ENCODE data around the gene ARHGAP26.

DNA sequence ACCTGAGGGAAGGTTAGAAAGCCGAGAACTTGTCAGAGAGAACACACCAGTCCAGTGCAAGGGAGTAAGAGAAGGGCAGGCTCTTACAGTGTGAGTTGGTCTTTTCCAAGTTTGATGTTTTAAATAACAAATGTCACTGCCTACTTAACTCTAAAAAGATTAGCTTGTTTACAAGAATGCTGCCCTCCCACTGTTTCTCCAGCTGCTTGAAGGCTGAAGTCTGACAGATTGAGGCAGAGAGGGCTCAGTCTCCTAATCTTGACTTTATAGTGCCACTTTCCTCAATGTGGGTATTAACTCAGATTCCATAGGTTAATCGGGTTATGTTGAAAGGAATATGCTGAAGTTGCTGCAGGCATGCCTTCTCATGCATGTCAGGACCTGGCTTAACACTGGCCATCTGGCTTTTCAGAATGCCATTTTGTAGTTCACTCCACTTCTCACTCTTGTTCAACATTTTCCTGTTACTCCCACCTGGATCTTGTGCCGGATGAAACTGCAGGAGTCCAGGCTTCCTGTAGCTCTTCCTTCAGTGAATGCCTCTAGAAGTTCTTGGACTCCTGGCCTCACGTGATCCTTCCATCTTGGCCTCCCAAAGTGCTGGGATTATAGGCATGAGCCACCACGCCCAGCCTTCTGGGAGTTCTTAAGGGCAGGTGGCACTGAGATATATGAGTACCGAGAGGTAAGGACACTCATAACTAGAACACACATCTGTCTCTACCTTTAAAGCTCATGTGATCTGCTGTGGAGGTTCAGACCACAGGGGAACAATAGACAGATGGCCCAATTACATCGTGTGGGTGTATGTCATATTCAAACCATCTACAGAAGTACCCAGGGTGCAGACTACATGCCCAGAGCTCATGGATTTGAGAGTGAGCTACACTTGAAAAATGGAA is 249.7 kb downstream of the ARHGAP26 start:
- TF ChIP-seq, protein P1, sequence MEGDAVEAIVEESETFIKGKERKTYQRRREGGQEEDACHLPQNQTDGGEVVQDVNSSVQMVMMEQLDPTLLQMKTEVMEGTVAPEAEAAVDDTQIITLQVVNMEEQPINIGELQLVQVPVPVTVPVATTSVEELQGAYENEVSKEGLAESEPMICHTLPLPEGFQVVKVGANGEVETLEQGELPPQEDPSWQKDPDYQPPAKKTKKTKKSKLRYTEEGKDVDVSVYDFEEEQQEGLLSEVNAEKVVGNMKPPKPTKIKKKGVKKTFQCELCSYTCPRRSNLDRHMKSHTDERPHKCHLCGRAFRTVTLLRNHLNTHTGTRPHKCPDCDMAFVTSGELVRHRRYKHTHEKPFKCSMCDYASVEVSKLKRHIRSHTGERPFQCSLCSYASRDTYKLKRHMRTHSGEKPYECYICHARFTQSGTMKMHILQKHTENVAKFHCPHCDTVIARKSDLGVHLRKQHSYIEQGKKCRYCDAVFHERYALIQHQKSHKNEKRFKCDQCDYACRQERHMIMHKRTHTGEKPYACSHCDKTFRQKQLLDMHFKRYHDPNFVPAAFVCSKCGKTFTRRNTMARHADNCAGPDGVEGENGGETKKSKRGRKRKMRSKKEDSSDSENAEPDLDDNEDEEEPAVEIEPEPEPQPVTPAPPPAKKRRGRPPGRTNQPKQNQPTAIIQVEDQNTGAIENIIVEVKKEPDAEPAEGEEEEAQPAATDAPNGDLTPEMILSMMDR (IDR thresholded peaks at IDR 0.05; ENCODE audit: low read depth, low read length, poor library complexity, severe bottlenecking), result no peak
- no peak for TF ChIP-seq EZH2phosphoT487 (IDR thresholded peaks at IDR 0.05; ENCODE audit: borderline replicate concordance, low read length)

Data from DOHH2 (cell line).